ENCODE data around the gene FOXD2.

The FOXD2 gene

GRCh38 chr1:47437447-47438164 is at the start of gene FOXD2:
Gene FOXD2, plus strand, starts transcription at chr1:47438044. Its CDS starts 92 bp downstream, at chr1:47438136.
- no peak for DNase-seq

- DNase-seq: peak; percentile 26
Measured at GRCh38 chr1:47388891-47389238, 49.0 kb upstream of the FOXD2 start.

- DNase-seq: no peak
Measured at GRCh38 chr1:47389731-47390130, 48.1 kb upstream of the FOXD2 start.

DNA sequence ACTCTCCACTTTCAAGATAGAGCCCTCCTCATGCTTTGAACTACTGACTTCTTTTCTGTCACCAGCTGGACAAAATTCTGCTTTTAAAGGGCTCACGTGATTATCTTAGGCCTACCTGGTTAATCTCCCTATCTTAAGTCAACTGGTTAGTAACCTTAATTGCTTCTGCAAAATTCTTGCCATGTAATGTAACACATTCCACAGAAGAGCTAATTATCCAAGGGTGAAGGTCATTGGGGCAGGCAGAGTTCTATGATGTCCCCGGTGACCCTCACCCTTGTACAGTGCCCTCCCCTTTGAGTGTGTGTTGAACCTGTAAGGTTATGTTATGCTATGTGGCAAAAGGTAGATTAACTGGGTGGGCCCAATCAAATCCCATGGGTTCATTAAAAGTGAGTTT is 47.0 kb upstream of the FOXD2 start:
- DNase-seq: no peak

GRCh38 chr1:47393141-47393540 is 44.7 kb upstream of the FOXD2 start:
- DNase-seq: no peak

DNA sequence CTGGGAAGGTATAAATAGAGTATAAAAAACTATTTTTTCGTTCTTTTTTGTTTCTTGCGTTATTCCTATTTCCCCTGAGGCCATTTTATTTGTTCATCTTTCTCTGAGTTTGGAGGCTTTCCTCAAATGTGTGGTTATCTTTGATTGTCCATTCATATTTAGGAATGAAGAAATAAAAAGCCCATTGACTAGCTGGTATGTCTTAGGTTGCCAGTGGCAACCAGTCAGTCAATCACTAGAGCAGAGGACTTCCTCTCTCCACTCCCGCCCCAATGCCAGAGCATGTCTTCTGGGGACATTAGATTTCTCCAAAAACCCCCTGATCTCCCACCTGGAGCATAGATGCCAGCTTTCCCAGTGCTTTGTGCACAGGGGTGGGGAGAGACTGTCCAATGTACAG is 42.4 kb upstream of the FOXD2 start:
- no peak for DNase-seq

DNA sequence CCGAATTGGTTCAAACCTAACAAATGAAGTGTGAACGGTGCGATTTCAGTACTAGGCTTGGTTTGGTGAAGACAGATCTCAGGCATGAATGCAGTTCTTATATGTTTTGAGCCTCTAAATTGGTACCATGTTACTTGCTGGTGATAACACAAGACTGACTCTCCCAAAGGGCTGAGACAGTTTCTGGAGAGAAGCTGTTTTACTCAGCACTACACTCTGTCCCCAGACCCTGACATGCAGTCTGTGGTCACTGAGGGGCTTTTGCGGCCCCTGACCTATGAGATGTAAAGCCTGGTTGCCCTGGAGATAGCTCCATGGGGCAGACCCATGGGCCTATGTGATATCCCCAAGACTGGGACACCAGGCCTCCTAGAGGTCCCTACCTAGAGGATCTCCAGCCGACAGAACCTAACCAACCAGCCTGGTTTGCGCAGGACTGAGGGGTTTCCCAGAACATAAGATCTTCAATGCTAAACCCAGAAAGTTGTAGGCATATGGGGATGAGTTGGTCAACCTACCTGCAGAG is 41.1 kb upstream of the FOXD2 start:
- no peak for DNase-seq

DNA sequence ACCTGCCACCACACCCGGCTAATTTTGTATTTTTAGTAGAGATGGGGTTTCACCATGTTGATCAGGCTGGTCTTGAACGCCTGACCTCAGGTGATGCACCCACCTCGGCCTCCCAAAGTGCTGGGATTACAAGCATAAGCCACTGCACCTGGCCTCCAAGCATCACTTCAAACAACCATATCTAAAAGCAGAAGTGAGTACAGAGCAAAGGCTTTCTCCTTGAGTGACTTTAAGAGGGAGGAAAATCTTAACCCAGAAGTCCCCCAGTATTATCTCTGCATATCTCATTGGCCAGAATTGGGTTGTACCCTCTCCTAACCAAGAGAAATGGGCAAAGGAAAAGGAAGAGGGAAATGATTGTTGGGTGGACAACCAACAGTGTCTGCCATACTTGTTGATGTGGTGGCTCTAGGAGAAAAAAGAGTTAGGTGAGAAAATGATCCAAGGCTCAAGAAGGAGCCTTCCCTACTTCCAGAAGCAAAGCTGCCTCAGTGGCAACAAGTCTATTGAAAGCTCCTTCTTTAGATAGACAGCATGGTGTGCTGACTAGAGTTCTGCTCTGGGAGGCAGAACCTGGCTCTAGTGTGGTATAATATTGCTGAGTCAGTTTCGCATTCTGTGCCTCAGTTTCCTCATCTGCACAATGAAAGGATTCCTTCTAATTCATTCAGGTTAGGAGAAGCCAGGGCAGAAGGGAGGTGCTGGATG is 38.6 kb upstream of the FOXD2 start:
- DNase-seq: no peak

DNA sequence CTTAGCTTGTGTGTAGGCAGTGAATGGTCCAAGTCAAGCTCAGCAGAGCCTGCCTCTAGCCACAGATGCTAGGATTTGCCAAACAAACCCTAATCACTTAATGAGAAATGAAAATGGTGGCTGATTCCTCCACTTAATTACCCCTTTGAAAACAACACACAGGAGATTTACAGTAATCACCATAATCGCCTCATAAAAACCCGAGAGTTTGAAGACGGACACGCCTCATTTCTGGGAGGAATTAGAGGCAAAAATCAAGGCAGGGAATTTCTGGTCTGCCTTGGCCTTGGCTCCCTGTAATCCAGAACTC is 38.0 kb upstream of the FOXD2 start:
- DNase-seq: no peak

DNA sequence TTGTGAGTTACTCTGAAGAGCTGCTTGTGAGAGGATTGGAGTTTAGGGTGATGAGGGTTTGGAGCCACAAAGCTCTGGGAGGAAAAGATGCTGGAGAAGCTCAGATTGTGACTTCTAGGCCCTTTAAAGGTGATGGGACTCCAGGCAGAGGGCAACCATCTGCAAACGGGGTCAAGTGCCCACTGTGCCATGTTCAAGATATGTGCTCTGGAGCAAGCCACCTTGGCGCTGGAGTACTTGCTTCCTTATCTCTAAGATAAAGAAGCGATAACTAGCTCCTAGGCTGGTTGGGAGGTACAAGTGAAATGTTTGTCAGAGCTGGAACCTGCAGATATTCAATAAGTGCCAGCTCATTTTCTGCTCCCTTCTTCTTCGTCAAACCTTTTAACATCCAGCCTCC is 36.1 kb upstream of the FOXD2 start:
- DNase-seq: no peak

DNA sequence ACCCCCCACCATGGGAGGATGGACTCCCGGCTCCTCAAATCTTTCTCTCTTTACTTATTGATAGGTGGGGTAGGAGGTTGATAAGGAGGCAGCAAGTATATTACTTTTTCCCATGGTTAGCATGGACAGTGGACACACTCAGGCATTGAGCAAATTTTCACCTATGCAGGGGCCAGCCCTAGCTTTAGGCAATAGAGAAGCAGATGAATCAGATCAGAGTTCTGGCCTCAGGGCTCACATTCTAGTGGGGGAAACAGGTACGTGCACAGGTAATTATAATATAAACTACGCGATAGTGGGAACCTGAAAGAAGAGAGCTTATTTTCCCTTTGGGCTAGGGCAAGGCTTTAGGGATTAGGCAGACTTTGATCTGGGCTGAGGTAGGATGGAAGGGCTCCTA is 35.3 kb upstream of the FOXD2 start:
- DNase-seq: no peak

- no peak for DNase-seq
Measured at GRCh38 chr1:47403321-47403910, 34.4 kb upstream of the FOXD2 start.

DNA sequence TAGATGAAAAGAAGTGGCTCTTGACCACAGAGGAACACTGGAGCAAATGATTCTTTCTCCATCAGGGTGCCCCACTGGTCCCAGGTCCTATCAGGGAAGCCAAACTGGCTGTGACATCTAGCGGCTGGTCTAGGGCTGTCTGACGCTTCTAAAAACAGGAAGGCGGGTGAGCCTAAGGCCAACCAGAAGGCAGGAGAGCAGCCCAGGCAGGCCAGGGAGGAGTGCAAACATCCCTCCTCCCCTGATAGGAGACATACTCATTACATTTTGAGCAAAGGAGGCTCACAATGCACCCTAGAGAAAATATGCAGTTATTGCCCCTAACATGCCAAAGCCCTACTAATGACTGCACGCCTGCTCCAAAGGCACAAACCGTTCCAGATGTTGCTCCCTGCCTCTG is 32.1 kb upstream of the FOXD2 start:
- DNase-seq: no peak

DNA sequence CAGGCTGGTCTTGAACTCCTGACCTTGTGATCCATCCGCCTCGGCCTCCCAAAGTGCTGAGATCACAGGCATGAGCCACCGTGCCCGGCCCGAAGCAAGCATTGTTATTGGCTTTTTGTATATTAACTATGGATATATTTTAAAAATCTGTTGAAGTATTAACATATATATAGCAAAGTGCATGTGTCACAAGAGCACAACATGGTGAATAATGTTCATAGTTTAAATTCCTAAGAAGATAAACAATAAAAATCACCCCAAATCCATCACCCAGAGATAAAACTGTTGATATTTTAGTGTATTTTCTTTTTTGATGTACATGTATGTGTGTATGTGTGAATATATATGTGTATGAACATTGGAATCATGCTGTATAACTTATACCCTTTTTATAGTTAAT is 30.9 kb upstream of the FOXD2 start:
- DNase-seq: no peak

DNA sequence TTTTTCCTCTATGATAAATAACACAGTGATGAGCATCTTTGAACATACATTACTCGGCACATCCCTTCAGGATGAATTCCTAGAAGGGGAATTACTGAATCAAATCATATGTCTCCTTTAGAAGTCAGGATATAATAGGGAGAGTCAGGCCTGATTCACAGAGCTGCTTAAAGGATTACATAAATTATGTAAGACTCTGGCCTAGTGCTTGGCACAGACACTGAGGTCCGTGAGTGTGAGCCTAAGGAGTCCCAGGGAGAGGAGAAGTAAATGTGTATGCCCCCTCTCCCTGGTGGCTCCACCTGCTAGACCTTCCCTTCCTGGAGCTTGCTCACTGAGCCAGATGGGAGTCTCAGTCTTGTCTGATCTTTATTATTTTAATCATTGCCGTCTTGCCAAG is 30.4 kb upstream of the FOXD2 start:
- DNase-seq: no peak

DNA sequence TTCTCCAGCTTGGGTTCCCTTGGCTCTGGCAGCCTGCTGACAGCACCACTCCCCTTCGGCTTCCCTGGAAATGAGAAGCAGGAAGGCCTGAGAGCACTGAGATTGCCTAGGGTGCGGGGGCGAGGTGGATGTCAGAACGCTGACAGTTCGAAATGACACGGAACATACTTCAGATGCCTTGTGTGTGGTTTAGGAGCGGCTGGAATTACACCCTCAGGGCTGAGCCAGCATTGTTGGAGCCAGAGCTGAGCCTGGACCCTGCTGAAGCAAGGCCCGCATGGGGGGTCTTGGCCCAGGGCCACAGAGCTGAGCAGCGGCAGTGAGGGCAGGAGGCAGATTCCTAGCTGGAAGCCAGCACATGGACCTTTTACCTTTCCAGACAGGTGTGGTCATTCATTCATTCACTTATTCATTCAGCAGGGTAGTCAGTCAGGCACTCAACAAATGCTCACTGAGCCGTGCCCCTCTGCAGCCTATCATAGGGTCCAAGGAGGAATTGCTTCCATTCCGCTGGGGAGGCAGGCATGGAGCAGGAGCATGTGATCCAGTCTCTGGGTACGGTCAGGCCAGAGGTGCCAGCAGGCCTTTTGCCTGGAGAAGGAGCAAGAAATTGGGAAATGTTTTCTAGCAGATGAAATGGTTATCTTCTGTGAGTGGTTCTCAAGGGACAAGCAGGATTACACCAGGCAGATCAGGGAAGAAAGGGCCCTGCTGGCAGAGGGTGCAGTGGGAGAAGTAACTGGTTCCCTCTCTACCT is 28.4 kb upstream of the FOXD2 start:
- no peak for DNase-seq

GRCh38 chr1:47410068-47410455 is 27.8 kb upstream of the FOXD2 start:
- no peak for DNase-seq

DNA sequence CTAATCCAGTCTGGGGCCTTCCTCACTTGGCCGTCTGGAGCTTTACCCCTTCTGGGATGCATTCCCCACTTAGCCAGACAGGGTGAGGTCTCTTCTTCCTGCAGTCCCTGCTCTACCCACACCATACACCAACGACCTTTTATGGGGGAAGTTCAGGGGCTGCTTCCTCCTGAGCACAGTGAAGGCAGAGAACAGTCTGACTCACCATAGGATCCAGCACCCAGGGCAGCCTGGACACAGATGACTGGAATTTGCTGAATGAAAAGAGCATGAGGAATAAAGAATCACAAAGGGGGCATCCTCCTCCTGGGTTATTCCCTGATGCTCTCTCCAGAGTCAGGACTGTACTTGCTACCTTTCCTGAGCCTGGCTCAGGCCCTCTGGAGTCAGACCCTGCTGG is 26.4 kb upstream of the FOXD2 start:
- DNase-seq: no peak

- DNase-seq: no peak
Measured at GRCh38 chr1:47412437-47412836, 25.4 kb upstream of the FOXD2 start.

DNA sequence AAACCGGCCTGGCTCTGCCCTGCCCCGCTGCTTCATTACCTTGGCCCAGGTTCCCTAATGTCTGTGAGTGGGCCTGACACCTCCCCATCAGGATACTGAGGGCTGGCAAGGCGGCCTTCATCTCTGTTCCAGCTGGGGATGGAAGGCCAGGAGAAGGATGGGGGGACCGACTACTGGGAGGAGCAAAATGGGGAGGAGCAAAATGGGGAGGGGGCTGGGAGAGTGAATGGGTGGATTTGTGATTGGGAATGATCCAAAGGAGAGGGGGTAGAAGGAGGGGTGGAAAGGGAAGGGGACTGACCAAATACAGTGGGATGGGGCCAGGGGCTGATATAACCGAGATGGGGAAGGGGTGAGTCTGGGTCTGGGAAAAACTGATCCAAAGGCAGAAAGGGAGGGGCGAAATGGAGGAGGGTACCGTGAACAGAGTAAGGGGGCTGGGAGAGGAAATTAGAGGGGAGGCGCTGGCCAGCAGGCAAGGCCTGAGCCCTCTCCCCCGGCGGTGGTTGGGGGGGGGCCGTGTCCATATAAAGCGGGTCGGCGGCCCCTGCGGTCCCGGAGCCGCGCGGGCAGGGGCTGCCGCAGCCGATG is 22.0 kb upstream of the FOXD2 start, which contains the start of gene FOXE3:
Gene FOXE3 (plus strand): TSS at position 558 of the 591 bp plus-strand sequence. CDS start 31 bp downstream, at position 589.
- DNase-seq: no peak

DNA sequence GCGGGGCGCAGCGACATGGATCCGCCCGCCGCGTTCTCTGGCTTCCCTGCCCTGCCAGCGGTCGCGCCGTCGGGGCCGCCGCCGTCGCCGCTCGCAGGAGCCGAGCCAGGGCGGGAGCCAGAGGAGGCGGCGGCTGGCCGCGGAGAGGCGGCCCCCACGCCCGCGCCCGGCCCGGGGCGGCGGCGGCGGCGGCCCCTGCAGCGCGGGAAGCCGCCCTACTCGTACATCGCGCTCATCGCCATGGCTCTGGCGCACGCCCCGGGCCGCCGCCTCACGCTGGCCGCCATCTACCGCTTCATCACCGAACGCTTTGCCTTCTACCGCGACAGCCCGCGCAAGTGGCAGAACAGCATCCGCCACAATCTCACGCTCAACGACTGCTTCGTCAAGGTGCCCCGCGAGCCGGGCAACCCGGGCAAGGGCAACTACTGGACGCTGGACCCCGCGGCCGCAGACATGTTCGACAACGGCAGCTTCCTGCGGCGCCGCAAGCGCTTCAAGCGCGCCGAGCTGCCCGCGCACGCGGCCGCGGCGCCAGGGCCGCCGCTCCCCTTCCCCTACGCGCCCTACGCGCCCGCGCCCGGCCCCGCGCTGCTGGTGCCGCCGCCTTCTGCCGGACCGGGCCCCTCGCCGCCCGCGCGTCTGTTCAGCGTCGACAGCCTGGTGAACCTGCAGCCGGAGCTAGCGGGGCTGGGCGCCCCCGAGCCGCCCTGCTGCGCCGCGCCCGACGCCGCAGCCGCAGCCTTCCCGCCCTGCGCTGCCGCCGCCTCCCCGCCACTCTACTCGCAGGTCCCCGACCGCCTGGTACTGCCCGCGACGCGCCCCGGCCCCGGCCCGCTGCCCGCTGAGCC is 21.3 kb upstream of the FOXD2 start:
- no peak for DNase-seq
